GM12878 (cell line): ENCODE data around the gene ANAPC2. TPM values are rescaled to one million over a fixed set of nuclear protein-coding genes. Genes with fewer than 3 reads are reported as not detected.
A peak's percentile ranks its signal among the peaks of the same experiment; 100 is the strongest.

Experiments
- BCL3 ChIP-seq: IDR thresholded peaks from 2 replicates; pipeline ENCODE4 v1.6.1; 2011; ENCODE audit warnings: borderline replicate concordance, low read depth, mild to moderate bottlenecking, moderate library complexity, low read length; ENCODE audit not compliant: insufficient read depth, poor library complexity, severe bottlenecking
- BCLAF1 ChIP-seq: fragments of 450-650 bp; IDR thresholded peaks from 2 replicates; pipeline ENCODE4 v1.6.1; 2017; ENCODE audit warnings: antibody characterized with exemption, mild to moderate bottlenecking, moderate library complexity
- BRCA1 ChIP-seq: IDR thresholded peaks from 2 replicates; pipeline ENCODE4 v1.6.1; 2011; ENCODE audit warnings: low read depth, low read length, improper control_type of control experiment
- FOS ChIP-seq: IDR thresholded peaks from 3 replicates; pipeline ENCODE4 v1.6.1; 2011; ENCODE audit warnings: borderline replicate concordance; ENCODE audit not compliant: insufficient read length; ENCODE audit errors: extremely low read depth
- FOXM1 ChIP-seq: IDR thresholded peaks from 2 replicates; pipeline ENCODE4 v1.6.1; 2012; ENCODE audit warnings: low read depth, mild to moderate bottlenecking, inconsistent platforms, low read length, moderate library complexity
- IKZF1 ChIP-seq: fragments of 450-650 bp; conservative IDR thresholded peaks from 2 replicates; pipeline ENCODE4 v1.6.1; 2017; ENCODE audit warnings: antibody characterized with exemption, mild to moderate bottlenecking
- SP1 ChIP-seq: IDR thresholded peaks from one replicate; pipeline ENCODE4 v1.6.1; 2011; ENCODE audit warnings: low read depth, low read length
- SRF ChIP-seq, 2 experiments: IDR thresholded peaks; 2 replicates each; pipeline ENCODE4 v1.6.1; 2011; ENCODE audit warnings: low read depth in 2 of 2, low read length in 2 of 2, mild to moderate bottlenecking in 1 of 2, moderate library complexity in 1 of 2
- ZBTB4 ChIP-seq: fragments of 450-650 bp; formaldehyde crosslinking; IDR thresholded peaks from 2 replicates; pipeline ENCODE4 v1.4.0; 2022; ENCODE audit warnings: mild to moderate bottlenecking, moderate library complexity
- ZBTB40 ChIP-seq: fragments of 450-650 bp; IDR thresholded peaks from 2 replicates; pipeline ENCODE4 v1.6.1; 2016; ENCODE audit warnings: mild to moderate bottlenecking, moderate library complexity, borderline replicate concordance
- ZNF217 ChIP-seq: fragments of 450-650 bp; IDR thresholded peaks from 2 replicates; pipeline ENCODE4 v1.6.1; 2017; ENCODE audit warnings: antibody characterized with exemption, mild to moderate bottlenecking
- ZZZ3 ChIP-seq: IDR thresholded peaks from 2 replicates; pipeline ENCODE4 v1.6.1; 2011; ENCODE audit warnings: low read depth; ENCODE audit not compliant: control insufficient read depth, insufficient read length
- polyA plus RNA-seq, 11 experiments: library from polyadenylated mRNA; depleted of rRNA in 4 of 11; unstranded in 6 of 11; stranded (reverse) in 5 of 11; fragments of >200 nt; fragmentation: Nextera tagmentation in 4 of 11; fragmentation: Illumina TruSeq in 1 of 11; extraction: Ambion mirVana in 4 of 11; extraction: Trizol in 1 of 11; gene quantifications; 1 replicate in 1 of 11; 2 replicates in 10 of 11; pipeline versions ENCODE4 v1.2.1 to v1.2.3, GENCODE V29; 2011 to 2016; ENCODE audit warnings: inconsistent platforms in 2 of 11, missing spikeins in 2 of 11, low read depth in 1 of 11
- total RNA-seq, 4 experiments: library from RNA; depleted of rRNA in 3 of 4; stranded (reverse); fragments of >200 nt in 3 of 4; fragmentation: Illumina TruSeq in 1 of 4; extraction: Trizol in 1 of 4; gene quantifications; 2 replicates each; pipeline versions ENCODE4 v1.2.1 to v1.2.3, GENCODE V29; 2013 to 2021

The ANAPC2 gene
- total and polyA plus RNA-seq, 10 of the 15 experiments (the other 5 are each of a cell fraction or from before 2014, with no cell fraction given), result 0.03 to 65.2 (median 20.5) TPM

GRCh38 chr9:137149942-137150616, 38.3 kb downstream of the ANAPC2 start (continued):
- TF ChIP-seq IKZF1, result peak; percentile 24
- no peak for TF ChIP-seq BCL3
- no peak for TF ChIP-seq BRCA1
- TF ChIP-seq FOS, result no peak
- no peak for TF ChIP-seq ZBTB4
- TF ChIP-seq SRF (IDR thresholded peaks at IDR 0.05; ENCODE audit: low read depth in 2 of 2, low read length in 2 of 2), result no peak
- TF ChIP-seq BCLAF1, result no peak
- peak; percentile 16 for TF ChIP-seq SP1
- TF ChIP-seq ZZZ3, result no peak
- TF ChIP-seq ZNF217, result no peak
- no peak for TF ChIP-seq ZBTB40
- no peak for TF ChIP-seq FOXM1
